Panc1 (cell line): ENCODE data around the gene SH3BP4.

Source experiments
- POLR2AphosphoS5 ChIP-seq: IDR thresholded peaks from 2 replicates; pipeline ENCODE4 v1.6.1; 2012; ENCODE audit warnings: mild to moderate bottlenecking, low read depth, low read length, moderate library complexity
- TF ChIP-seq, protein P1 (sequence below): fragments of 450-650 bp; IDR thresholded peaks from 2 replicates; pipeline ENCODE4 v1.5.1; 2017; ENCODE audit warnings: mild to moderate bottlenecking
- TF ChIP-seq, protein P2 (sequence below), 2 experiments: IDR thresholded peaks; 2 replicates each; pipeline ENCODE4 v1.6.1; 2011 to 2012; ENCODE audit warnings: low read depth in 2 of 2, control low read depth in 1 of 2, low read length in 1 of 2, mild to moderate bottlenecking in 1 of 2, moderate library complexity in 1 of 2; ENCODE audit not compliant: insufficient read depth in 1 of 2

DNA sequence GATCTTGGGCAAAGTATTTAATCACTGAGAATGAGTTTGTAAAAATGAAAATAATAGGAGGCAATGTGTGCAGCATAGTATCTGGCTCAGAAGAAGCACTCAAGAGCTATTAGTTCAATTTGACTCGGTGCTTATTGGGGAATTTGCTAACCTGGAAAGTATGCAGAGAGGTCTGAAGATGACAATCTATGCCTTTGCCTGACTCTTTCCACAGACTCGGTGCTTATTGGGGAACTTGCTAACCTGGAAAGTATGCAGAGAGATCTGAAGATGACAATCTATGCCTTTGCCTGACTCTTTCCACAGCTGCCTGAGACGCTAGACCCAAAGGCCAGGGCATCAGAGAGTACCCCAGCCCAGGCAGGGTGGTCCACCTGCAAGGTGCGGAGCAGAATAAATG is 12.2 kb upstream of the SH3BP4 start:
- TF ChIP-seq, protein P1, sequence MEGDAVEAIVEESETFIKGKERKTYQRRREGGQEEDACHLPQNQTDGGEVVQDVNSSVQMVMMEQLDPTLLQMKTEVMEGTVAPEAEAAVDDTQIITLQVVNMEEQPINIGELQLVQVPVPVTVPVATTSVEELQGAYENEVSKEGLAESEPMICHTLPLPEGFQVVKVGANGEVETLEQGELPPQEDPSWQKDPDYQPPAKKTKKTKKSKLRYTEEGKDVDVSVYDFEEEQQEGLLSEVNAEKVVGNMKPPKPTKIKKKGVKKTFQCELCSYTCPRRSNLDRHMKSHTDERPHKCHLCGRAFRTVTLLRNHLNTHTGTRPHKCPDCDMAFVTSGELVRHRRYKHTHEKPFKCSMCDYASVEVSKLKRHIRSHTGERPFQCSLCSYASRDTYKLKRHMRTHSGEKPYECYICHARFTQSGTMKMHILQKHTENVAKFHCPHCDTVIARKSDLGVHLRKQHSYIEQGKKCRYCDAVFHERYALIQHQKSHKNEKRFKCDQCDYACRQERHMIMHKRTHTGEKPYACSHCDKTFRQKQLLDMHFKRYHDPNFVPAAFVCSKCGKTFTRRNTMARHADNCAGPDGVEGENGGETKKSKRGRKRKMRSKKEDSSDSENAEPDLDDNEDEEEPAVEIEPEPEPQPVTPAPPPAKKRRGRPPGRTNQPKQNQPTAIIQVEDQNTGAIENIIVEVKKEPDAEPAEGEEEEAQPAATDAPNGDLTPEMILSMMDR = no peak
- TF ChIP-seq, protein P2, sequence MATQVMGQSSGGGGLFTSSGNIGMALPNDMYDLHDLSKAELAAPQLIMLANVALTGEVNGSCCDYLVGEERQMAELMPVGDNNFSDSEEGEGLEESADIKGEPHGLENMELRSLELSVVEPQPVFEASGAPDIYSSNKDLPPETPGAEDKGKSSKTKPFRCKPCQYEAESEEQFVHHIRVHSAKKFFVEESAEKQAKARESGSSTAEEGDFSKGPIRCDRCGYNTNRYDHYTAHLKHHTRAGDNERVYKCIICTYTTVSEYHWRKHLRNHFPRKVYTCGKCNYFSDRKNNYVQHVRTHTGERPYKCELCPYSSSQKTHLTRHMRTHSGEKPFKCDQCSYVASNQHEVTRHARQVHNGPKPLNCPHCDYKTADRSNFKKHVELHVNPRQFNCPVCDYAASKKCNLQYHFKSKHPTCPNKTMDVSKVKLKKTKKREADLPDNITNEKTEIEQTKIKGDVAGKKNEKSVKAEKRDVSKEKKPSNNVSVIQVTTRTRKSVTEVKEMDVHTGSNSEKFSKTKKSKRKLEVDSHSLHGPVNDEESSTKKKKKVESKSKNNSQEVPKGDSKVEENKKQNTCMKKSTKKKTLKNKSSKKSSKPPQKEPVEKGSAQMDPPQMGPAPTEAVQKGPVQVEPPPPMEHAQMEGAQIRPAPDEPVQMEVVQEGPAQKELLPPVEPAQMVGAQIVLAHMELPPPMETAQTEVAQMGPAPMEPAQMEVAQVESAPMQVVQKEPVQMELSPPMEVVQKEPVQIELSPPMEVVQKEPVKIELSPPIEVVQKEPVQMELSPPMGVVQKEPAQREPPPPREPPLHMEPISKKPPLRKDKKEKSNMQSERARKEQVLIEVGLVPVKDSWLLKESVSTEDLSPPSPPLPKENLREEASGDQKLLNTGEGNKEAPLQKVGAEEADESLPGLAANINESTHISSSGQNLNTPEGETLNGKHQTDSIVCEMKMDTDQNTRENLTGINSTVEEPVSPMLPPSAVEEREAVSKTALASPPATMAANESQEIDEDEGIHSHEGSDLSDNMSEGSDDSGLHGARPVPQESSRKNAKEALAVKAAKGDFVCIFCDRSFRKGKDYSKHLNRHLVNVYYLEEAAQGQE (IDR thresholded peaks at IDR 0.05; ENCODE audit: insufficient read depth in 1 of 2, low read depth in 2 of 2, low read length in 1 of 2) = no peak
- no peak for TF ChIP-seq POLR2AphosphoS5
